HL-60 (cell line): ENCODE measurements around the gene SLC1A7.

Source experiments
- POLR2AphosphoS5 ChIP-seq: IDR thresholded peaks from 2 replicates; pipeline ENCODE4 v1.6.1; 2012; ENCODE audit warnings: low read depth
- TF ChIP-seq, protein P1 (sequence below): IDR thresholded peaks from one replicate; pipeline ENCODE4 v1.5.1; 2011; ENCODE audit warnings: low read length, control low read depth, inconsistent platforms; ENCODE audit not compliant: insufficient read depth
- TF ChIP-seq, protein P2 (sequence below): IDR thresholded peaks from 2 replicates; pipeline ENCODE4 v1.6.1; 2012; ENCODE audit warnings: low read depth; ENCODE audit not compliant: insufficient replicate concordance

DNA sequence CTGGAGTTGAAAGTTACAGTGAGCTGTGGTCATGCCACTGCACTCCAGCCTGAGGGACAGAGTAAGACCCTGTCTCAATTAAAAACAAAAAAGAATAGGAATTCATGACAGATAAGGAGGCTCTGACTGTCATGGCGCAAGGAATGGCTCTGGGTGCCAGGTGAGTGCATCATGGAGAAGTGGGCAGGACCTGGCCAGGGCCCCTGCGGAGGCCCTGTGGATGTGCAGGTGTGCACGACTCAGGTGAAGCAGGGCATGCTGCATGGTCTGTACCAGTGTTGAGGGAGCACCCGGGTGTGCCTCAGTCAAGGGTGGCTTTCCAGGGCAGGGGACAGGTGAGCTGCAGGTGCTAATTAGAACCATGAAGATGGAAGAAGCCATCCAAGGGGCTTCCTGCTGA is 14.0 kb downstream of the SLC1A7 start:
- TF ChIP-seq, protein P1, sequence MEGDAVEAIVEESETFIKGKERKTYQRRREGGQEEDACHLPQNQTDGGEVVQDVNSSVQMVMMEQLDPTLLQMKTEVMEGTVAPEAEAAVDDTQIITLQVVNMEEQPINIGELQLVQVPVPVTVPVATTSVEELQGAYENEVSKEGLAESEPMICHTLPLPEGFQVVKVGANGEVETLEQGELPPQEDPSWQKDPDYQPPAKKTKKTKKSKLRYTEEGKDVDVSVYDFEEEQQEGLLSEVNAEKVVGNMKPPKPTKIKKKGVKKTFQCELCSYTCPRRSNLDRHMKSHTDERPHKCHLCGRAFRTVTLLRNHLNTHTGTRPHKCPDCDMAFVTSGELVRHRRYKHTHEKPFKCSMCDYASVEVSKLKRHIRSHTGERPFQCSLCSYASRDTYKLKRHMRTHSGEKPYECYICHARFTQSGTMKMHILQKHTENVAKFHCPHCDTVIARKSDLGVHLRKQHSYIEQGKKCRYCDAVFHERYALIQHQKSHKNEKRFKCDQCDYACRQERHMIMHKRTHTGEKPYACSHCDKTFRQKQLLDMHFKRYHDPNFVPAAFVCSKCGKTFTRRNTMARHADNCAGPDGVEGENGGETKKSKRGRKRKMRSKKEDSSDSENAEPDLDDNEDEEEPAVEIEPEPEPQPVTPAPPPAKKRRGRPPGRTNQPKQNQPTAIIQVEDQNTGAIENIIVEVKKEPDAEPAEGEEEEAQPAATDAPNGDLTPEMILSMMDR = no peak
- TF ChIP-seq, protein P2, sequence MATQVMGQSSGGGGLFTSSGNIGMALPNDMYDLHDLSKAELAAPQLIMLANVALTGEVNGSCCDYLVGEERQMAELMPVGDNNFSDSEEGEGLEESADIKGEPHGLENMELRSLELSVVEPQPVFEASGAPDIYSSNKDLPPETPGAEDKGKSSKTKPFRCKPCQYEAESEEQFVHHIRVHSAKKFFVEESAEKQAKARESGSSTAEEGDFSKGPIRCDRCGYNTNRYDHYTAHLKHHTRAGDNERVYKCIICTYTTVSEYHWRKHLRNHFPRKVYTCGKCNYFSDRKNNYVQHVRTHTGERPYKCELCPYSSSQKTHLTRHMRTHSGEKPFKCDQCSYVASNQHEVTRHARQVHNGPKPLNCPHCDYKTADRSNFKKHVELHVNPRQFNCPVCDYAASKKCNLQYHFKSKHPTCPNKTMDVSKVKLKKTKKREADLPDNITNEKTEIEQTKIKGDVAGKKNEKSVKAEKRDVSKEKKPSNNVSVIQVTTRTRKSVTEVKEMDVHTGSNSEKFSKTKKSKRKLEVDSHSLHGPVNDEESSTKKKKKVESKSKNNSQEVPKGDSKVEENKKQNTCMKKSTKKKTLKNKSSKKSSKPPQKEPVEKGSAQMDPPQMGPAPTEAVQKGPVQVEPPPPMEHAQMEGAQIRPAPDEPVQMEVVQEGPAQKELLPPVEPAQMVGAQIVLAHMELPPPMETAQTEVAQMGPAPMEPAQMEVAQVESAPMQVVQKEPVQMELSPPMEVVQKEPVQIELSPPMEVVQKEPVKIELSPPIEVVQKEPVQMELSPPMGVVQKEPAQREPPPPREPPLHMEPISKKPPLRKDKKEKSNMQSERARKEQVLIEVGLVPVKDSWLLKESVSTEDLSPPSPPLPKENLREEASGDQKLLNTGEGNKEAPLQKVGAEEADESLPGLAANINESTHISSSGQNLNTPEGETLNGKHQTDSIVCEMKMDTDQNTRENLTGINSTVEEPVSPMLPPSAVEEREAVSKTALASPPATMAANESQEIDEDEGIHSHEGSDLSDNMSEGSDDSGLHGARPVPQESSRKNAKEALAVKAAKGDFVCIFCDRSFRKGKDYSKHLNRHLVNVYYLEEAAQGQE = no peak
- no peak for TF ChIP-seq POLR2AphosphoS5
